Tibial nerve (tissue), 4 donors: Measurements from ENCODE around the gene WDR18. TPM values are rescaled to one million over a fixed set of nuclear protein-coding genes. Genes with fewer than 3 reads are reported as not detected.

ENCODE experiments used
- DNase-seq, 2 donors: peaks; one replicate each; pipeline ENCODE4 v3.0.0-alpha.2; 2019; ENCODE audit warnings: low spot score in 2 of 2
- H3K27ac ChIP-seq, 4 donors: fragments of 200-600 bp; sonication (generic) in 3 of 4; one replicate each; pipeline ENCODE4 v1.5.1; 2017 to 2019; ENCODE audit warnings: mild to moderate bottlenecking in 1 of 4
- H3K27me3 ChIP-seq, 2 donors: fragments of 200-600 bp; sonication (generic) in 1 of 2; one replicate each; pipeline versions ENCODE4 v1.5.1 to v1.6.0; 2017 to 2019
- H3K36me3 ChIP-seq, 3 donors: fragments of 200-600 bp; sonication (generic); one replicate each; pipeline ENCODE4 v1.5.1; 2018 to 2019
- H3K4me1 ChIP-seq, 4 donors: fragments of 200-600 bp; sonication (generic) in 3 of 4; one replicate each; pipeline ENCODE4 v1.5.1; 2017 to 2019
- H3K4me3 ChIP-seq, 4 donors: fragments of 200-600 bp; sonication (generic) in 3 of 4; one replicate each; pipeline ENCODE4 v1.5.1; 2017 to 2019; ENCODE audit warnings: mild to moderate bottlenecking in 1 of 4, moderate library complexity in 1 of 4
- H3K9me3 ChIP-seq, 4 donors: fragments of 200-600 bp; sonication (generic) in 3 of 4; one replicate each; pipeline ENCODE4 v1.5.1; 2017 to 2019
- CTCF ChIP-seq, 5 experiments: fragments of 200-600 bp in 3 of 5; fragments of 450-650 bp in 2 of 5; sonication (generic) in 3 of 5; IDR thresholded peaks; one replicate each; pipeline ENCODE4 v1.5.1; 2016 to 2019; ENCODE audit warnings: antibody characterized with exemption in 5 of 5, mild to moderate bottlenecking in 3 of 5, moderate library complexity in 2 of 5
- EP300 ChIP-seq, 2 donors: sonication (generic); formaldehyde crosslinking; IDR thresholded peaks; one replicate each; pipeline ENCODE4 v1.6.1; 2017; ENCODE audit warnings: antibody characterized with exemption in 2 of 2, mild to moderate bottlenecking in 1 of 2
- POLR2A ChIP-seq, 2 donors: fragments of 450-650 bp; IDR thresholded peaks; one replicate each; pipeline ENCODE4 v1.6.1; 2017; ENCODE audit warnings: antibody characterized with exemption in 2 of 2, mild to moderate bottlenecking in 2 of 2, moderate library complexity in 2 of 2
- WGBS, 2 donors: methylation state at CpG; one replicate each; pipeline ENCODE4 v1.1.5; 2018; 5-methylcytosine and 5-hydroxymethylcytosine counted together
- total RNA-seq, 4 donors: library from RNA; depleted of rRNA; stranded (reverse); fragments of >200 nt; gene quantifications; one replicate each; pipeline ENCODE4 v1.1.0, GENCODE V29; 2016

WDR18 gene
- total RNA-seq, 4 donors from 2014 or later, result 23.3 to 90.6 (median 52.8) TPM

GRCh38 chr19:962683-963400 is 21.3 kb upstream of the WDR18 start:
- Histone ChIP-seq H3K36me3 (peaks cover 0 to 37% (median 4%) of the 10 kb centered on the region in 3 donors), H3K27ac (no peak overlapping the region), H3K4me3 (no peak overlapping the region), H3K27me3 (peaks cover 0 to 7% of the 10 kb centered on the region in 2 donors), H3K9me3 (no peaks in the 10 kb centered on the region), H3K4me1 (peaks cover 0 to 3% (median 0%) of the 10 kb centered on the region in 4 donors)
- WGBS, 2 donors, result 85 to 90% methylated on average over 21 to 31 of the region's 31 CpGs
- no peak for DNase-seq
- no peak for TF ChIP-seq EP300 (IDR thresholded peaks at IDR 0.05)
- no peak for TF ChIP-seq POLR2A (IDR thresholded peaks at IDR 0.05)
- TF ChIP-seq CTCF (IDR thresholded peaks at IDR 0.05), result no peak

GRCh38 chr19:963486-963951 is 20.6 kb upstream of the WDR18 start:
- Histone ChIP-seq H3K9me3 (no peaks in the 10 kb centered on the region), H3K36me3 (peaks cover 0 to 41% (median 4%) of the 10 kb centered on the region in 3 donors), H3K4me1 (peaks cover 0 to 3% (median 0%) of the 10 kb centered on the region in 4 donors), H3K27me3 (peaks cover 0 to 7% of the 10 kb centered on the region in 2 donors), H3K27ac (no peak overlapping the region), H3K4me3 (no peak overlapping the region)
- DNase-seq, result no peak
- WGBS, 2 donors, result 67 to 83% methylated on average over 11 of the region's 11 CpGs
- no peak for TF ChIP-seq CTCF (IDR thresholded peaks at IDR 0.05)
- no peak for TF ChIP-seq EP300 (IDR thresholded peaks at IDR 0.05)
- no peak for TF ChIP-seq POLR2A (IDR thresholded peaks at IDR 0.05)

GRCh38 chr19:964116-964520 is 20.0 kb upstream of the WDR18 start:
- WGBS, 2 donors, result 89 to 91% methylated on average over 13 to 15 of the region's 16 CpGs
- TF ChIP-seq CTCF (IDR thresholded peaks at IDR 0.05), result no peak
- TF ChIP-seq POLR2A (IDR thresholded peaks at IDR 0.05), result no peak
- TF ChIP-seq EP300 (IDR thresholded peaks at IDR 0.05), result no peak
- Histone ChIP-seq H3K27ac (no peak overlapping the region), H3K4me1 (peaks cover 0 to 3% (median 0%) of the 10 kb centered on the region in 4 donors), H3K4me3 (no peak overlapping the region), H3K27me3 (peaks cover 0 to 7% of the 10 kb centered on the region in 2 donors), H3K9me3 (no peaks in the 10 kb centered on the region), H3K36me3 (peaks cover 0 to 44% (median 5%) of the 10 kb centered on the region in 3 donors)
- DNase-seq, result no peak

- H3K36me3 ChIP-seq, result peaks cover 0 to 51% (median 7%) of the 10 kb centered on the region in 3 donors
- H3K27me3 ChIP-seq, result peaks cover 0 to 7% of the 10 kb centered on the region in 2 donors
- peaks cover 0 to 3% (median 0%) of the 10 kb centered on the region in 4 donors for H3K4me1 ChIP-seq
- no peak overlapping the region for H3K4me3 ChIP-seq
- 95 to 96% methylated on average over 13 to 17 of the region's 19 CpGs for whole genome bisulfite sequencing, 2 donors
- no peaks in the 10 kb centered on the region for H3K9me3 ChIP-seq
- H3K27ac ChIP-seq, result no peak overlapping the region
- TF ChIP-seq POLR2A (IDR thresholded peaks at IDR 0.05), result no peak
- no peak for TF ChIP-seq CTCF (IDR thresholded peaks at IDR 0.05)
- no peak for TF ChIP-seq EP300 (IDR thresholded peaks at IDR 0.05)
- DNase-seq, result no peak
Measured at GRCh38 chr19:964761-965694, 19.1 kb upstream of the WDR18 start.
